Esophagus (tissue), 2 donors: ENCODE results near the gene C6orf120. TPM values are rescaled to one million over a fixed set of nuclear protein-coding genes. Genes with fewer than 3 reads are reported as not detected.

Experiments
- H3K27ac ChIP-seq, 2 donors: one replicate each; pipeline ENCODE4 v1.5.1; 2013; ENCODE audit warnings: low read depth in 2 of 2, mild to moderate bottlenecking in 2 of 2, inconsistent platforms in 1 of 2, low read length in 1 of 2, moderate library complexity in 1 of 2
- H3K27me3 ChIP-seq, 2 donors: one replicate each; pipeline ENCODE4 v1.6.1; 2013; ENCODE audit warnings: low read length in 2 of 2, control low read depth in 1 of 2, mild to moderate bottlenecking in 1 of 2; ENCODE audit not compliant: insufficient read depth in 2 of 2, control insufficient read depth in 1 of 2
- H3K36me3 ChIP-seq, 2 donors: one replicate each; pipeline ENCODE4 v1.6.1; 2013; ENCODE audit warnings: low read length in 1 of 2; ENCODE audit not compliant: control insufficient read depth in 2 of 2, insufficient read depth in 2 of 2
- H3K4me1 ChIP-seq, 2 donors: one replicate each; pipeline ENCODE4 v1.6.1; 2013; ENCODE audit warnings: low read length in 1 of 2; ENCODE audit not compliant: control insufficient read depth in 2 of 2, insufficient read depth in 2 of 2
- H3K4me3 ChIP-seq, 2 donors: one replicate each; pipeline ENCODE4 v1.5.1; 2013; ENCODE audit warnings: low read length in 2 of 2, mild to moderate bottlenecking in 2 of 2, low read depth in 1 of 2, moderate library complexity in 1 of 2
- H3K9me3 ChIP-seq, 2 donors: one replicate each; pipeline ENCODE4 v1.6.1; 2013; ENCODE audit warnings: mild to moderate bottlenecking in 2 of 2, low read depth in 1 of 2, low read length in 1 of 2, moderate library complexity in 1 of 2; ENCODE audit not compliant: control insufficient read depth in 2 of 2, insufficient read depth in 1 of 2
- WGBS, 2 donors: extraction: QIAGEN DNeasy Blood & Tissue Kit; methylation state at CpG; one replicate each; pipeline ENCODE4 v1.1.7; 2013; 5-methylcytosine and 5-hydroxymethylcytosine counted together
- polyA plus RNA-seq, 2 donors: library from polyadenylated mRNA; stranded (reverse); fragments of 200-250 nt; gene quantifications; one replicate each; pipeline ENCODE4 v1.2.3, GENCODE V29; 2013
- donor health status: healthy with polysubstance abuse.
- donor health status: Bipolar disorder and iron deficiency.

The C6orf120 gene
- polyA plus RNA-seq, 2 donors: 3.4 to 7.3 TPM

DNA sequence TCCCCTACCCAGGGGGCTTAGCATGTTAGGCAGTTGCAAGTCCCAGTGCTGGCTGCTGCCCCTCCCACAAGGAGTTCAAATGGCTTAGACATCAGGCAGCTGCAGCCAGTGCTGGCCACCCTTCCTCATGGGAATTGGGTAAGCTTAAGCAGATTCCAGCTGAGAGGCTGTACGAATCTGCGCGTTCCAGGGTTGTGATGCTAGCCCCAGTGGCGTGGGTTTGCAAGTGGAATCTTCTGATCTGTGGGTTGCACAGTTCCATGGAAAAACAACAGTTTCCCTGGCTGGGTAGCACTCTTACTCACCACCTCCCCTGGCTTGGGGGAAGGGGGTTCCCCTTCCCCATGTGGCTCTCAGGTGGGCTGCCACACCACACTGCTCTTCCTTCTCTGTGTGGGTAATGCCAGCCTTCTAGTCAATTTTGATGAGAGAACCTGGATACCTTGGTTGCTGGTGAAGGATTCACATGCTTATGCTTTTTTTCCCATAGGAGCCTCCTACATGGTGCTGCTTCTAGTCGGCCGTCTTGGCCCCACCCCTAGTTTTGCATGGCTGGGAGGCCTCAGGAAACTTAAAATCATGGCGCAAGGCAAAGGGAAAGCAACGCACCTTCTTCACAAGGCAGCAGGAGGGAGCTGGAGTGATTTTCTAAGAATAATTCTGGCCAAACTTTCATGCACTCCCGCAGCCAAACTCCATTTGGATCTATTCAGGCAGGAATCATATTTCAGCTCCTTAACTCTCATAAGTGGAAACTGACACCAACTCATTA lies 36.5 kb downstream of the C6orf120 start:
- Histone ChIP-seq H3K36me3 (no peaks in the 10 kb centered on the region), H3K9me3 (no peaks in the 10 kb centered on the region), H3K27ac (no peak overlapping the region), H3K4me3 (no peak overlapping the region), H3K27me3 (no peaks in the 10 kb centered on the region), H3K4me1 (no peaks in the 10 kb centered on the region)
- WGBS, 2 donors: 73 to 74% methylated on average over 9 of the region's 9 CpGs

DNA sequence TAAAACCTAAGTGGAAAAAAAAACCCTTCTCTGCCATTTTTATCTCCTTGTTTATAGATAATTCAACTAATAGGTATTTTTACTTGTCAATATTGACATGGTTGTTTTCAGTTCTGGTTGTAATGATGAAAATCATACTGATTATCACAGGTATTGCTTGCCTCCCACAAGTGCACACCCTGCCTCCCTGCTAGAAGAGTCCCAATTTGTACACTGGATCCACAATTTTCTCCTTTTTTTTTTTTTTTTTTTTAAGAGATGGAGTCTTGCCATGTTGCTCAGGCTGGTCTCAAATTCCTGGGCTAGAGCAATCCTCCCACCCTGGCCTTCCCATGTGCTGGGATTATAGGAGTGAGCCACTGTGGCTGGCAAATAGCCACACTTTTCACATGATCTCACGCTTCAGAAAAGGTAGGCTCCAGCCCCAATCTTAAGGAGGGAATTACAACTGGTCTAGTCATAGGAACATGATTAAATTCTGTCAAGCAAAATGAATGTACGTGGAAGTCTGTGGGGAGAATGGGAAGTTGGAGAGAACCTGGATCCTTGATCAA lies 37.1 kb downstream of the C6orf120 start:
- no peaks in the 10 kb centered on the region for H3K9me3 ChIP-seq
- H3K27ac ChIP-seq: no peak overlapping the region
- no peaks in the 10 kb centered on the region for H3K27me3 ChIP-seq
- no peaks in the 10 kb centered on the region for H3K4me1 ChIP-seq
- no peaks in the 10 kb centered on the region for H3K36me3 ChIP-seq
- 87 to 89% methylated on average over 2 of the region's 2 CpGs for WGBS, 2 donors
- H3K4me3 ChIP-seq: no peak overlapping the region

GRCh38 chr6:169741344-169741743 lies 39.4 kb downstream of the C6orf120 start:
- Histone ChIP-seq H3K27me3 (no peaks in the 10 kb centered on the region), H3K36me3 (no peaks in the 10 kb centered on the region), H3K9me3 (no peaks in the 10 kb centered on the region), H3K27ac (no peak overlapping the region), H3K4me1 (no peaks in the 10 kb centered on the region), H3K4me3 (no peak overlapping the region)

- WGBS, 2 donors: 87 to 89% methylated on average over 3 of the region's 3 CpGs
- no peaks in the 10 kb centered on the region for H3K9me3 ChIP-seq
- no peaks in the 10 kb centered on the region for H3K36me3 ChIP-seq
- H3K4me3 ChIP-seq: no peak overlapping the region
- no peaks in the 10 kb centered on the region for H3K4me1 ChIP-seq
- H3K27me3 ChIP-seq: no peaks in the 10 kb centered on the region
- no peak overlapping the region for H3K27ac ChIP-seq
Observed at GRCh38 chr6:169745405-169745804, 43.5 kb downstream of the C6orf120 start.

DNA sequence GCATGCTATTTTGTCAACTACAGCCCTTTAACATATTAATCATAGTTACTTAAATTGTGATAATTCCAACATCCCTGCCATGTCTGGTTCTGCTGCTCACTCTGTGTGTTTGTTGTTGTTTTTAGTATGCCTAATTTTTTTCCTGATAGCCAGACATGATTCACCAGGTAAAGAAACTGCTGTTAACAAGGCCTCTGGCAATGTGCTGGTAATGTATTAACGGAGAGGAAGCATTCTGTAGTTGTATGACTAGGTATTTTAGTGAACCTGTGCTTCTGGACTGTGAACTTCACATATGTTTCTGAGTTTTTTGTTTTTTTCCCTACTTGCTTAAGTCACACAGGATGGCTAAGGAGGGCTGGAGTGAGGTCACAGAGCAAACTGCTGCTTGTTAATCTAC lies 44.6 kb downstream of the C6orf120 start:
- Histone ChIP-seq H3K27ac (no peak overlapping the region), H3K36me3 (no peaks in the 10 kb centered on the region), H3K9me3 (no peaks in the 10 kb centered on the region), H3K4me3 (no peak overlapping the region), H3K4me1 (no peaks in the 10 kb centered on the region), H3K27me3 (no peaks in the 10 kb centered on the region)
- 77 to 78% methylated on average over 1 of the region's 1 CpG for WGBS, 2 donors

DNA sequence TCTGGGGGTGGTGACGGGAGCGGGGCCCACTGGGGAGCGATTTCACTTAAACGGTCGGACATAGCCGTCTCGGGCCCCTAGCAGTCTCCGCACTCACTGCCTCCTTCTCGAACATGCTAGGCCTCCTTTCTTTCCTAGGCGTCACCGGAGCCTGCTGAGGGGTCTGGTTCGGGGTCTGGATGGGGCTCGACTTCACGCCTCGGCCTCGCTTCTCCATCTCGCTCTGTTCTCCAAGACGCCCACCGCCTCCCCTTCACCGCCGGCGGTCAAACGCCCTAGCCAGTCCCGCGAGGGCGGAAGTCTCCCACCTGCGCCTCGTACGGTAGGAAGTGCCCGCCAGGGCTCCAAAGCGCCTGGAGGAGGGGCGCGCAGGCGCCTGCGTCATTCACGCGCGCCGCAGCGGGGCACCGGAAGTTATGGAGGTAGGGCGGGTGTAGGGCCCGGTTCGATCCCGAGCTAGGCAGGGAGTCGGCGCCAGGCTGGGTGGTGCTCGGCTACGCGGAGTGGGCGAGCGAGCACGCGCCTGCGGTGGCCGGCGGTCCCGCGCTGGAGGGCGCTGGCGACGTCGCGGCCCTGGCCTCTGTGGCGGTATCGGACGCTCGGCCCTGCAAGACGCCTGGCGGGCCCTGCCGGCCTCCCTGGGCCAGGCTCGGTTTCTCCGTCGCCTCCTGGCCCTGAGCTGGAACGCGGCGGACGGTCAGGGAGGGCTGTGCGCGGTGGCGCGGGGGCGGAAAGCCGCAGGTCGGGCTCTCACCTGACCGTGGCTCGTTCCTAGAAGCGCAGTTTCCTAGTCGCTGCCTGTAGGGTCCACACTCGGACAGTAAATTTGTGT lies 49.5 kb downstream of the C6orf120 start, which contains the start of the genes DYNLT2 and ERMARD:
DYNLT2 (minus strand) TSS at position 331 of the 832 bp plus-strand sequence; CDS start at position 217, 114 bp downstream.
ERMARD (plus strand) TSS at position 381 of the 832 bp plus-strand sequence; CDS start at position 417, 36 bp downstream.
- H3K27ac ChIP-seq: peak within 1 kb of the TSS; percentile 96
- no peaks in the 10 kb centered on the region for H3K36me3 ChIP-seq
- peak within 1 kb of the TSS; percentile 94 to 96 for H3K4me3 ChIP-seq
- no peaks in the 10 kb centered on the region for H3K27me3 ChIP-seq
- H3K4me1 ChIP-seq: no peaks in the 10 kb centered on the region
- H3K9me3 ChIP-seq: no peaks in the 10 kb centered on the region
- 0% methylated on average over 77 to 90 of the region's 90 CpGs for WGBS, 2 donors

DNA sequence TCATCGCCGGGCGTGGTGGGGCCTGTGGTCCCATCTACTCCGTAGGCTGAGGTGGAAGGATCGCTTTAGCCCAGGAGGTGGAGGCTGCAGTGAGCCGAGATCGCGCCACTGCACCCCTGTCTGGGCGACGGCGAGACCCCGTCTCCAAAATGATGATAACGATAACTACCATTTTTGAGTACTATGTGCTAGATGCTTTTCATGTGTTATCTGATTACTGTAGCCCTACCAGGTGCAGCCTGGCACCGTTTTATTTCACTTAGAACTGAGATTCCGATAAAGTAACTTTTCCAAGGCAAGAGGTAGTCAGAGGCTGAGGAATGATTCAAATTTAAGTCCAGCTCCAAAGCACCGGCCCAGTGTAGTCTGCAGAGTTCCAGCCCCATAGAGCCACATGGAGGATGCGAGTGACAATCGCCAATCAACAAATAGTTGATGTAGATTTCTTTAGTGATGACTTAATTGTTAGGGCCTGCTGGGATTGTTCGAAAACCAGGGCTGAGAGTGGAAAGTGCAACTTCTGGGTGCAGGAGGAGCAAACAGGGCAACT lies 50.2 kb downstream of the C6orf120 start:
- peak overlapping the region; percentile 96 for H3K27ac ChIP-seq
- 7 to 8% methylated on average over 19 of the region's 19 CpGs for WGBS, 2 donors
- no peaks in the 10 kb centered on the region for H3K27me3 ChIP-seq

More for the DNA sequence above, 50.2 kb downstream of the C6orf120 start:
- Histone ChIP-seq H3K4me1 (no peaks in the 10 kb centered on the region), H3K9me3 (no peaks in the 10 kb centered on the region), H3K4me3 (peak overlapping the region; percentile 94 to 96), H3K36me3 (peaks cover 0 to 2% of the 10 kb centered on the region in 2 donors)

Other genes with a start within 250 kb of the C6orf120 start
- 10 to 100 TPM; 10.3 to 24.0 TPM for gene WDR27, start 97 bp upstream of the C6orf120 start, polyA plus RNA-seq
- 10 to 100 TPM; 30.0 to 30.8 TPM for gene PHF10, start 22.4 kb downstream of the C6orf120 start, polyA plus RNA-seq
- gene DYNLT2, start 49.4 kb downstream of the C6orf120 start, polyA plus RNA-seq: 1 to 10 TPM; 1.3 to 2.7 TPM
- 10 to 100 TPM; 18.4 to 49.9 TPM for gene ERMARD, start 49.5 kb downstream of the C6orf120 start, polyA plus RNA-seq